Colon (tissue), 2 donors: Measurements from ENCODE around the gene LETM1.
"Not testable (repeated sequence)": the region's sequence is repeated elsewhere in the genome, so short reads cannot be mapped to it uniquely, and the experiment has no call there.

ENCODE experiments used
- FAIRE-seq: peaks from 2 replicates; lab custom pipeline; 2012; peaks lifted over from hg19 to GRCh38; lab: Jason Lieb, UNC
- donor health status: control.
- donor health status: control.

The LETM1 gene

GRCh38 chr4:1851575-1852410 lies 4.2 kb downstream of the LETM1 start:
- no peak for FAIRE-seq

- no peak for FAIRE-seq
Observed at GRCh38 chr4:1851160-1851559, 4.8 kb downstream of the LETM1 start.

DNA sequence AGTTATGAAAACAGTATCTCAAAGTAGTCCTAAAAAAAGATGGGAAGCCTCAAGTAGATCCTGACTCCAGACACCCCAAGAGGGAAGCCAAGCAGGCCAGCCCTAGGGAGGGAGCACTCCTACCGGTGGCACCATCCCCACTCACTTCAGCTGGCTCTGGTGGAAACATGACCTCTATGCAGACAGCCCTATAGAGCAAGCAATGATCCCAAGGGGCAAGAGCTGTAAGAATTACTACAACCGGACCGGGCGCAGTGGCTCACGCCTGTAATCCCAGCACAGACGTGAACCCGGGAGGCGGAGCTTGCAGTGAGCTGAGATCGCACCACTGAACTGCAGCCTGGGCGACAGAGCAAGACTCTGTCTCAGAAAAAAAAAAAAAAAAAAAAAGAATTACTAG lies 5.7 kb downstream of the LETM1 start:
- no peak for FAIRE-seq

GRCh38 chr4:1846580-1846979 lies 9.4 kb downstream of the LETM1 start:
- no peak for FAIRE-seq

- FAIRE-seq = not testable (repeated sequence)
Observed at GRCh38 chr4:1844618-1845017, 11.3 kb downstream of the LETM1 start.

GRCh38 chr4:1843852-1844251 lies 12.1 kb downstream of the LETM1 start:
- no peak for FAIRE-seq

- no peak for FAIRE-seq
Observed at GRCh38 chr4:1842993-1843448, 12.9 kb downstream of the LETM1 start.

DNA sequence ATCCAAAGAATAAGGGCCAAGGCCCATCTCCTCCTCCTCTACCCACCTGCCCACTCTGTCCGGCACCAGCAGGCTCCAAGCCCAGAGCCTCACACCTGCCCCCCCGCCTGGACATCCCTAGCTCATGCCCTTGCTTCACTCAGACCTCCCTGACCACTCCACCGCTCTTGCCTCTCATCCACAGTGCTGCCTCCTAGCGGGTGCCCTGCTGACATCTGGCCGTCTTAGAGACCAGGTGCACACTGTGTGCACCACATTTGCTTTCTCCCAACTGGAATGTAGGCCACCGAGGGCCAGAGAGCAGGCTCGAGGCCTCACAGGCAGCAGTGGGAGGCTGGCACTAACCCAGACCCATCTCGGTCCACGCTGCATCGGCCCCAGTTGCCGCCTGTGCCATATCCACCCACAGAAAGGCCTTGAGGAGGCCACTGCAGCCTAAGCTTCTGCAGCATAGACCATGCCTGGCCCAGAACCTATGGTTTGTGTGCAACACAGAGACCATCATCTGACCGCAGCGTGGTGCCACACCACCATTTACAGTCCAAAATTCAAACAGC lies 13.5 kb downstream of the LETM1 start:
- FAIRE-seq = no peak

DNA sequence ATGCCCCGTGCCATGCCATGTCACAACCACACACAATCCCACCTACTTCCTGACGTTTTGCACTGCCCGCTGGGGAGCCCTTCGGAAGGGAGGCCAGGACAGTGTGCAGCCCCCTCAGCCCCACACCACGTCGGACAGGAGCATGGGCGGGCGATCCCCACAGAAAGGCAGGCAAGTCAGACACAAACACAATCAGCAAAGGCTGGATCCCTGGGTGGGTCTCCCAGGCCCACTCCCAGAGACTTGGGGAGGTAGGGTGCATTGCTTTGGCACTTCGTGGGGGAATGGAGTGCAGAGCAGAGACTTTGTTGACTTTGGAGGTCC lies 14.1 kb downstream of the LETM1 start:
- FAIRE-seq = no peak

DNA sequence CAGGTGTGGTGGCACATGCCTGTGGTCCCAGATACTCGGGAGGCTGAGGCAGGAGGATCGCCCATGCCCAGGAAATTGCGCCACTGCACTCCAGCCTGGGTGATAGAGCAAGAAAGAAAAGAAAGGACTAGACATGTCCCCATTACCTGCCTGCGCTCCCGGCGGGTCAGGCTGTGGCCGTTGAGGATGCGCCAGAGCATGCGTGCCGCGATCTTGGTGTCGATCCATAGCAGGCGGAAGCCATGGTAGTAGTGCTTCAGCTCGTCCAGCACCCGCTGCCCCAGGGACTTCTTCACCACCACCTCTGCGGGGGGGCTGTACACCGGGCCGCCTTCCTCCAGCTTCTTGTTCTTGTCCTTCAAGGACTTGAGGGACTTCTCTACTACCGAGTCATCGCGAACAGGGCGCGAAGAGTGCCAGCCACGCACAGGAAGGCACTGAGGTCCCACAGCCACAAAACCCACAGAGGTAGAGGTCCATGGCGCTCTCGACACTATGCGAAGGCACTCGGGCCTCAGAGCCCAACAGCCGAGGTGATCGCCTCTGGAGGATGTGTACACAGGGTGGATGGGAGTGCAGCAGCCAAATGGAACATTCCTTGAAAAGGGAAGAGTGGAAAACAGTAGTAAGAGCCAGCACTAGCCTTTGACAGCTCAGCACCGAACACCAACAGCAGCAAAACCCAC lies 14.6 kb downstream of the LETM1 start:
- no peak for FAIRE-seq

- no peak for FAIRE-seq
Observed at GRCh38 chr4:1839282-1839681, 16.7 kb downstream of the LETM1 start.

GRCh38 chr4:1837069-1837468 lies 18.9 kb downstream of the LETM1 start:
- no peak for FAIRE-seq

- no peak for FAIRE-seq
Observed at GRCh38 chr4:1836650-1837049, 19.3 kb downstream of the LETM1 start.

DNA sequence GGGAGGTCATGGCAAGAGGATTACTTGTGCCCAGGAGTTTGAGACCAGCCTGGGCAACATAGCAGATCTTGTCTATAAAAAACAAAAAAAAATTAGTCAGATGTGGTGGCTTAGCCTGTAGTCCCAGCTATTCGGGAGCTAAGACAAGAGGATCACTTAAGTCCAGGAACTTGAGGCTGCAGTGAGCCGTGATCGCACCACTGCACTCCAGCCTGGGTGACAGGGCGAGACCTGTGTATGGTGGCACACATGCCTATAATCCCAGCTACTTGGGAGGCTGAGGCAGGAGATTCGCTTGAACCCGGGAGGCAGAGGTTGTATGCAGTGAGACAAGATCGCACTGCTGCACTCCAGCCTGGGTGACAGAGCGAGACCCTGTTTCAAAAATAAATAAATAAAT lies 20.1 kb downstream of the LETM1 start:
- FAIRE-seq = not testable (repeated sequence)

- FAIRE-seq = no peak
Observed at GRCh38 chr4:1834047-1834775, 21.7 kb downstream of the LETM1 start.

- FAIRE-seq = no peak
Observed at GRCh38 chr4:1833307-1834046, 22.5 kb downstream of the LETM1 start.

GRCh38 chr4:1832690-1833089 lies 23.3 kb downstream of the LETM1 start:
- no peak for FAIRE-seq

DNA sequence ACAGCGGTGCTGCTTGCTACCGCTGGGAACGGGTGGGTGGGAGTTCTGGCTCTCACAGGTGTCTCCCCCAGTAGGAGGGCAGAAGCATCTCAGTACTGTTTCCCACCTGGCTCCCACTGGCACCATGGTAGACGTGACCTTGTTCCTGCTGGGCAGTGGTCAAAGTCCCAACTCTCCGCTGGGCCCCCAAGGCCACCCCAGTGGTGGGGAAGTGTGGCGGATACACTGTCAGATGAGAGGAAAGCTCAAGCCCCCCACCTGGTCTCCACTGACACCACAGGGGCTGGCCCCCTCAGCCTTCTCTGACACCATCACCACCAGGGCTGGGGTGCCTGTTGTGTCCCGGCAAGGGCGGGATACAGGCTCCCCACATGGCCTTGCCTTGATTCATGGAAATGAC lies 24.6 kb downstream of the LETM1 start:
- FAIRE-seq = no peak

DNA sequence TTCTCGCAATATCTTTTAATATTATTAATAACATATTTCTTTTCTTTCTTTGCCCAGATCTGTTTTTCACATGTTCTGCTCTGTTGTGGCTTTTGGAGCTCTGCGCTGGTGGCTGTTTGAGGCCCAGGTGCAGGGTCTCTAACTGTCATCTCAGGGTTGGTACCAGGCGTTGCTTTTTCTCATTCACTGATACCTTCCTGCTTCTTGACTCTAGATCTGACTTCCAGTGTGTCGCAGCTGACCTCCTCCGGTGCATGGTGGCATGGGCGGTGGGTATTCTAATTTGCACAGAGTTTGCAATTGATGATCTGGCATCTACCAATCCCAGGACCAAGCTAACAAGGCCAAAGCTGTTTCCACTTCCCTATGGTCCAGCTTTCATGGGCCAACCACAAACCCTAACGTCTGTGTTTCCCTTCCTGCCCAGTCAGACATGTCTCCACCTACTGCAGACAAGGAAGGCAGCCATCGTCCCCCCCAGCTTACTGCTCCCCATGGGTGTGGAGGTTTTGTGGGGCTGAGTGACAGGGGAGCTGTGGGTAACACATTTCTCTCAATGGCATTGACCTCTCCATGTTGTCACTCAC lies 25.2 kb downstream of the LETM1 start:
- FAIRE-seq = no peak

- no peak for FAIRE-seq
Observed at GRCh38 chr4:1830234-1830633, 25.7 kb downstream of the LETM1 start.

DNA sequence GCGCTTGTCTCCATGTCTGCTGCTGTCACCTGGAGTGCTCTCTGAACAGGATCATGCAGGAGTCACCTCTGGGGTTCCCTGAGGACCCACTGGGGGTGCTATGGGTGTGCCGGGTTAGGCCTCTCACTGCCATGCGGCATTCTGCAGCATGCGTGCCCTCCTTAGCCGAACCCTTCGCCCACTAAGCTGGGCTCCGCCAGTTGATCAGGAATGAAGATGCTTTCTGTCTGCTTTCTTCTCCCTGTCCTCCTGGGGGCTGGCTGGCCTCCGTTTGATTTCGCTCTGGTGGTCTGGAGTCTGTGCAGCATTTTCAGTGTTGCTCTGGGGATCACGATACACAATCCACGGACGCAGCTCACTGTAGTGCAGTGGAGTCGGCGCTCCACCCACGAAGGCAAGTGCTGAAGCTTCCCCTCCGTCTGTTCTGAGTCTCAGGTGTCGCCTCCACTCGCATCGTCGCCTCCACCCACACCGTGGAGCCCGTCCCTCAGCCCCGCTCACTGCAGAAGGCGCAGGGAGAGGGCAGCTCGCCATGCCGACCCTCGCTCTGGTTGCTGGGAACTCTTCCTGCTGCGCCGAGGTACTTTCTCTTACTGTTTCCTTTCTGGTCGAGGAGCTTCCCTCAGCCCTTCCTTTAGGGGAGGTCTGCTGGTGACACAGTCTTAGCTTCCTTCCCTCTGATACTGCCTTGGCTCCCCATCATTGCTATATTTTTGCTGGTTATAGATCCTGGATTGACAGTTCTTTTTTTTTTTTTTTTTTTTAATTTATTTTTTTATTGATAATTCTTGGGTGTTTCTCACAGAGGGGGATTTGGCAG lies 29.2 kb downstream of the LETM1 start:
- no peak for FAIRE-seq
